Lower leg skin (tissue), 4 donors: ENCODE measurements around the gene ZKSCAN5. TPM values are rescaled to one million over a fixed set of nuclear protein-coding genes. Genes with fewer than 3 reads are reported as not detected.

Experiments
- DNase-seq, 2 donors: peaks; one replicate each; pipeline ENCODE4 v3.0.0-alpha.2; 2019; ENCODE audit warnings: low spot score in 2 of 2
- H3K4me3 ChIP-seq: fragments of 200-600 bp; sonication (generic); 2 replicates; pipeline ENCODE4 v1.5.1; 2017; ENCODE audit warnings: mild to moderate bottlenecking, low read depth; ENCODE audit not compliant: poor library complexity, severe bottlenecking
- POLR2A ChIP-seq, 2 donors: fragments of 450-650 bp; IDR thresholded peaks; one replicate each; pipeline ENCODE4 v1.6.1; 2016 to 2017; ENCODE audit warnings: antibody characterized with exemption in 2 of 2, mild to moderate bottlenecking in 1 of 2, moderate library complexity in 1 of 2
- WGBS, 2 donors: methylation state at CpG; one replicate each; pipeline ENCODE4 v1.1.5; 2018; 5-methylcytosine and 5-hydroxymethylcytosine counted together
- intact Hi-C: fragments of 100-400 bp; cut with DNase I; formaldehyde crosslinking; loops from one replicate; pipeline ENCODE4 v1.15.0; 2023; ENCODE audit warnings: low total_unique reads
- total RNA-seq, 4 donors: library from RNA; depleted of rRNA; stranded (reverse); fragments of >200 nt; gene quantifications; one replicate each; pipeline ENCODE4 v1.1.0, GENCODE V29; 2016
- TF ChIP-seq, protein P1 (sequence below), 3 donors: fragments of 450-650 bp; IDR thresholded peaks; one replicate each; pipeline ENCODE4 v1.5.1; 2016; ENCODE audit warnings: antibody characterized with exemption in 3 of 3, mild to moderate bottlenecking in 3 of 3, moderate library complexity in 2 of 3

The ZKSCAN5 gene
- total RNA-seq, 4 donors from 2014 or later: 3.9 to 6.7 (median 5.7) TPM

GRCh38 chr7:99521399-99521798 lies 16.9 kb downstream of the ZKSCAN5 start:
- 93 to 98% methylated on average over 3 of the region's 3 CpGs for WGBS, 2 donors
- no peak overlapping the region for H3K4me3 ChIP-seq
- DNase-seq: peak in 1 of 2 donors; percentile 40
- intact Hi-C loops: no loop called here
- TF ChIP-seq, protein P1, sequence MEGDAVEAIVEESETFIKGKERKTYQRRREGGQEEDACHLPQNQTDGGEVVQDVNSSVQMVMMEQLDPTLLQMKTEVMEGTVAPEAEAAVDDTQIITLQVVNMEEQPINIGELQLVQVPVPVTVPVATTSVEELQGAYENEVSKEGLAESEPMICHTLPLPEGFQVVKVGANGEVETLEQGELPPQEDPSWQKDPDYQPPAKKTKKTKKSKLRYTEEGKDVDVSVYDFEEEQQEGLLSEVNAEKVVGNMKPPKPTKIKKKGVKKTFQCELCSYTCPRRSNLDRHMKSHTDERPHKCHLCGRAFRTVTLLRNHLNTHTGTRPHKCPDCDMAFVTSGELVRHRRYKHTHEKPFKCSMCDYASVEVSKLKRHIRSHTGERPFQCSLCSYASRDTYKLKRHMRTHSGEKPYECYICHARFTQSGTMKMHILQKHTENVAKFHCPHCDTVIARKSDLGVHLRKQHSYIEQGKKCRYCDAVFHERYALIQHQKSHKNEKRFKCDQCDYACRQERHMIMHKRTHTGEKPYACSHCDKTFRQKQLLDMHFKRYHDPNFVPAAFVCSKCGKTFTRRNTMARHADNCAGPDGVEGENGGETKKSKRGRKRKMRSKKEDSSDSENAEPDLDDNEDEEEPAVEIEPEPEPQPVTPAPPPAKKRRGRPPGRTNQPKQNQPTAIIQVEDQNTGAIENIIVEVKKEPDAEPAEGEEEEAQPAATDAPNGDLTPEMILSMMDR (IDR thresholded peaks at IDR 0.05): no peak
- TF ChIP-seq POLR2A (IDR thresholded peaks at IDR 0.05): no peak

DNA sequence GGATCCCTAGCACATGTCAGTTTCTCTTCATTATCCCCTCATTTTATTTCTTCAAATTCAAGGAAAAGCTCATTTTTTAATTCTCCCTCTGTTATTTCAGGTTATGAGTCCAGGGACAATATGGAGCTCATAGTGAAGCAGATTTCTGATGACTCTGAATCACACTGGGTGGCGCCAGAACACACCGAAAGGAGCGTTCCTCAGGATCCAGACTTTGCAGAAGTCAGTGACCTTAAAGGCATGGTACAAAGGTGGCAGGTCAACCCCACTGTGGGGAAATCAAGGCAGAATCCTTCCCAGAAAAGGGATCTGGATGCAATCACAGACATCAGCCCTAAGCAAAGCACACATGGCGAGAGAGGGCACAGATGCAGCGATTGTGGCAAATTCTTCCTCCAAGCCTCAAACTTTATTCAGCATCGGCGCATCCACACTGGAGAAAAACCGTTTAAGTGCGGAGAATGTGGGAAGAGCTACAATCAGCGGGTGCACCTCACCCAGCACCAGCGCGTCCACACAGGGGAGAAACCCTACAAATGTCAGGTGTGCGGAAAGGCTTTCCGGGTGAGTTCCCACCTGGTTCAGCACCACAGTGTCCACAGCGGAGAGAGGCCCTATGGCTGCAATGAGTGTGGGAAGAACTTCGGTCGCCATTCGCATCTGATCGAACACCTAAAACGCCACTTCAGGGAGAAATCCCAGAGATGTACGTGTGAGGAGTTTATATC lies 21.4 kb downstream of the ZKSCAN5 start:
- no peak overlapping the region for H3K4me3 ChIP-seq
- intact Hi-C loops: no loop called here
- 93 to 95% methylated on average over 21 of the region's 21 CpGs for WGBS, 2 donors
- DNase-seq: peak in 1 of 2 donors; percentile 69
- TF ChIP-seq POLR2A (IDR thresholded peaks at IDR 0.05): no peak
- TF ChIP-seq, protein P1 (IDR thresholded peaks at IDR 0.05): no peak

- 99% methylated on average over 12 of the region's 12 CpGs for WGBS, 2 donors
- DNase-seq: no peak
- intact Hi-C loops: no loop called here
- no peak overlapping the region for H3K4me3 ChIP-seq
- TF ChIP-seq, protein P1 (IDR thresholded peaks at IDR 0.05): no peak
- TF ChIP-seq POLR2A (IDR thresholded peaks at IDR 0.05): no peak
Measured at GRCh38 chr7:99531354-99531765, 26.9 kb downstream of the ZKSCAN5 start.

- no peak overlapping the region for H3K4me3 ChIP-seq
- DNase-seq: peak in 1 of 2 donors; percentile 28
- 98 to 100% methylated on average over 2 of the region's 2 CpGs for WGBS, 2 donors
- intact Hi-C loops: no loop called here
- no peak for TF ChIP-seq POLR2A (IDR thresholded peaks at IDR 0.05)
- TF ChIP-seq, protein P1 (IDR thresholded peaks at IDR 0.05): no peak
Measured at GRCh38 chr7:99535667-99536066, 31.2 kb downstream of the ZKSCAN5 start.

DNA sequence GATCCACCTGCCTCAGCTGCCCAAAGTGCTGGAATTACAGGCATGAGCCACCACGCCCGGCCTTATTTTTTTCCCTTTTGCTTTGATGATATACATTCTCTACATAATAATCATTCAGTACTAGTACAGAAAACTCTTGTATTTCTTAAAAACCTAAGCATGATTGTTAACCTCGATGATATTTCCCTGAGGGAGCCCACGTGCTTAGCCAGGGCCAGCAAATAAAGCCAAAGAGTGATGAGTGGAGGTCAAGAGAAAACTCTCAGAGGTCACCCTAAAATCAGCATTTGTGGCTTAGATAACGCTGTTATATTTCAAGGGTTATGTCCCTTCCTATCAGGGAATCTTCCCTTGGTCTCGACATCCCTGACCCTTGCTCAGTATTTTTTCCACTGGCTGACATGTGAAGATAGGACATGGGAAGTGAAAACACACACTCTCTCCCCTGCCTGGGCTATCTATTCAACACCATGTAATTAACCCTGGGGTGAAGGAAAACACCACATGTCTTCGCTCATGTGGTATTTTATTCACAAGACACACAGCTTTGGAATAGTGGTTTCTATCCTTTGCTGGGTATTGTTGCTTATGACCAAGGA lies 34.9 kb downstream of the ZKSCAN5 start:
- WGBS, 2 donors: 78 to 80% methylated on average over 7 of the region's 7 CpGs
- intact Hi-C loops: no loop called here
- peak in 1 of 2 donors; percentile 32 for DNase-seq
- TF ChIP-seq, protein P1 (IDR thresholded peaks at IDR 0.05): no peak
- TF ChIP-seq POLR2A (IDR thresholded peaks at IDR 0.05): no peak
- H3K4me3 ChIP-seq: no peak overlapping the region
